Astrocyte (in vitro differentiated cells and primary cell): ENCODE measurements around the gene ACSS3. TPM values are rescaled to one million over a fixed set of nuclear protein-coding genes. Genes with fewer than 3 reads are reported as not detected.
"Not testable (repeated sequence)": the region's sequence is repeated elsewhere in the genome, so short reads cannot be mapped to it uniquely, and the experiment has no call there.

Experiments
- DNase-seq: peaks from one replicate; pipeline ENCODE4 v3.0.0-alpha.2; 2010; ENCODE audit warnings: low read depth
- FAIRE-seq: peaks from 2 replicates; lab custom pipeline; 2011; peaks lifted over from hg19 to GRCh38; lab: Jason Lieb, UNC
- H2AFZ ChIP-seq: 2 replicates; pipeline ENCODE4 v1.6.0; 2012; ENCODE audit warnings: low read depth, low read length, inconsistent platforms
- H3K27ac ChIP-seq: 2 replicates; pipeline ENCODE4 v1.5.1; 2011; ENCODE audit warnings: low read depth, low read length, inconsistent platforms
- H3K27me3 ChIP-seq: 2 replicates; pipeline ENCODE4 v1.6.0; 2011; ENCODE audit warnings: low read length, inconsistent platforms; ENCODE audit not compliant: insufficient read depth
- H3K36me3 ChIP-seq: 2 replicates; pipeline ENCODE4 v1.5.1; 2011; ENCODE audit warnings: low read length, inconsistent platforms; ENCODE audit not compliant: insufficient read depth
- H3K4me1 ChIP-seq: 2 replicates; pipeline ENCODE4 v1.5.1; 2011; ENCODE audit warnings: low read length, inconsistent platforms; ENCODE audit not compliant: insufficient read depth
- H3K4me2 ChIP-seq: 2 replicates; pipeline ENCODE4 v1.6.0; 2012; ENCODE audit warnings: low read length, inconsistent platforms
- H3K4me3 ChIP-seq: 2 replicates; pipeline ENCODE4 v1.5.1; 2011; ENCODE audit warnings: low read depth, mild to moderate bottlenecking, low read length, inconsistent platforms; ENCODE audit not compliant: insufficient read depth
- H3K79me2 ChIP-seq: 2 replicates; pipeline ENCODE4 v1.6.0; 2012; ENCODE audit warnings: mild to moderate bottlenecking, low read length, inconsistent platforms; ENCODE audit not compliant: insufficient read depth
- H3K9ac ChIP-seq: 2 replicates; pipeline ENCODE4 v1.6.0; 2012; ENCODE audit warnings: mild to moderate bottlenecking, low read length, inconsistent platforms
- H3K9me3 ChIP-seq: 2 replicates; pipeline ENCODE4 v1.5.1; 2012; ENCODE audit warnings: low read depth, mild to moderate bottlenecking, low read length, inconsistent platforms; ENCODE audit not compliant: insufficient read depth
- H4K20me1 ChIP-seq: 2 replicates; pipeline ENCODE4 v1.6.0; 2012; ENCODE audit warnings: low read length, inconsistent platforms; ENCODE audit not compliant: insufficient read depth
- H3K27ac Mint-ChIP-seq: one replicate; pipeline ENCODE4 v1.8.0; 2021; ENCODE audit warnings: mild to moderate bottlenecking, mixed read lengths; ENCODE audit not compliant: unreplicated experiment
- H3K27me3 Mint-ChIP-seq: one replicate; pipeline ENCODE4 v1.8.0; 2021; ENCODE audit warnings: low read depth, mixed read lengths; ENCODE audit not compliant: unreplicated experiment
- H3K36me3 Mint-ChIP-seq: one replicate; pipeline ENCODE4 v1.8.0; 2021; ENCODE audit warnings: low read depth, mixed read lengths; ENCODE audit not compliant: unreplicated experiment
- H3K4me1 Mint-ChIP-seq: one replicate; pipeline ENCODE4 v1.8.0; 2021; ENCODE audit warnings: low read depth, mixed read lengths; ENCODE audit not compliant: unreplicated experiment
- H3K4me3 Mint-ChIP-seq: one replicate; pipeline ENCODE4 v1.8.0; 2021; ENCODE audit warnings: mild to moderate bottlenecking, moderate library complexity, mixed read lengths; ENCODE audit not compliant: unreplicated experiment
- H3K9me3 Mint-ChIP-seq: one replicate; pipeline ENCODE4 v1.8.0; 2021; ENCODE audit warnings: mild to moderate bottlenecking, mixed read lengths; ENCODE audit not compliant: unreplicated experiment
- CTCF ChIP-seq: IDR thresholded peaks from 2 replicates; pipeline ENCODE4 v1.5.1; 2011; ENCODE audit warnings: low read depth, mild to moderate bottlenecking, inconsistent platforms, low read length, moderate library complexity; ENCODE audit not compliant: insufficient read depth
- EZH2 ChIP-seq: IDR thresholded peaks from 2 replicates; pipeline ENCODE4 v1.6.1; 2012; ENCODE audit warnings: mild to moderate bottlenecking, low read length, inconsistent platforms; ENCODE audit not compliant: insufficient read depth
- total RNA-seq: library from RNA; stranded (reverse); gene quantifications from 2 replicates; pipeline ENCODE4 v1.2.1, GENCODE V29; 2021

The ACSS3 gene
- total RNA-seq, 1 donor from 2014 or later = 13.9 TPM

GRCh38 chr12:81181691-81182090, 103.8 kb downstream of the ACSS3 start:
- no peaks in the 10 kb centered on the region for H3K27me3 ChIP-seq
- no peak overlapping the region for H3K9ac ChIP-seq
- H2AFZ ChIP-seq = no peak overlapping the region
- H3K4me1 Mint-ChIP-seq = no peaks in the 10 kb centered on the region
- H3K27ac Mint-ChIP-seq = no peak overlapping the region
- H4K20me1 ChIP-seq = no peaks in the 10 kb centered on the region
- H3K4me3 ChIP-seq = no peak overlapping the region
- peaks cover 8% of the 10 kb centered on the region for H3K9me3 Mint-ChIP-seq
- H3K79me2 ChIP-seq = no peaks in the 10 kb centered on the region
- TF ChIP-seq CTCF (no peak), EZH2 (no peak)
- no peak for FAIRE-seq
- H3K4me2 ChIP-seq = no peak overlapping the region
- no peaks in the 10 kb centered on the region for H3K4me1 ChIP-seq
- no peaks in the 10 kb centered on the region for H3K9me3 ChIP-seq
- no peak overlapping the region for H3K27ac ChIP-seq
- no peak overlapping the region for H3K4me3 Mint-ChIP-seq
- H3K36me3 ChIP-seq = no peaks in the 10 kb centered on the region
- no peak for DNase-seq
- no peaks in the 10 kb centered on the region for H3K27me3 Mint-ChIP-seq
- peaks cover 9% of the 10 kb centered on the region for H3K36me3 Mint-ChIP-seq

GRCh38 chr12:81187686-81188085, 109.8 kb downstream of the ACSS3 start:
- no peak for FAIRE-seq
- no peak overlapping the region for H3K4me2 ChIP-seq
- H3K79me2 ChIP-seq = no peaks in the 10 kb centered on the region
- Mint-ChIP-seq H3K27me3 (no peaks in the 10 kb centered on the region), H3K9me3 (no peaks in the 10 kb centered on the region), H3K4me3 (no peak overlapping the region), H3K27ac (no peak overlapping the region), H3K4me1 (no peaks in the 10 kb centered on the region), H3K36me3 (peaks cover 2% of the 10 kb centered on the region)
- no peak for TF ChIP-seq EZH2
- no peak for TF ChIP-seq CTCF
- no peak overlapping the region for H3K9ac ChIP-seq
- no peak overlapping the region for H3K4me3 ChIP-seq
- H2AFZ ChIP-seq = no peak overlapping the region
- H3K36me3 ChIP-seq = no peaks in the 10 kb centered on the region
- H3K4me1 ChIP-seq = no peaks in the 10 kb centered on the region
- H3K27me3 ChIP-seq = no peaks in the 10 kb centered on the region
- no peak for DNase-seq
- no peak overlapping the region for H3K27ac ChIP-seq
- no peaks in the 10 kb centered on the region for H4K20me1 ChIP-seq
- H3K9me3 ChIP-seq = no peaks in the 10 kb centered on the region

- FAIRE-seq (no peak), DNase-seq (no peak)
- no peak overlapping the region for H2AFZ ChIP-seq
- H4K20me1 ChIP-seq = no peaks in the 10 kb centered on the region
- no peak overlapping the region for H3K9ac ChIP-seq
- no peak overlapping the region for H3K27ac ChIP-seq
- no peak overlapping the region for H3K4me2 ChIP-seq
- Mint-ChIP-seq H3K36me3 (no peaks in the 10 kb centered on the region), H3K27me3 (no peaks in the 10 kb centered on the region), H3K4me3 (no peak overlapping the region), H3K27ac (no peak overlapping the region), H3K9me3 (no peaks in the 10 kb centered on the region), H3K4me1 (no peaks in the 10 kb centered on the region)
- no peak overlapping the region for H3K4me3 ChIP-seq
- TF ChIP-seq CTCF = no peak
- TF ChIP-seq EZH2 = no peak
- no peaks in the 10 kb centered on the region for H3K4me1 ChIP-seq
- H3K36me3 ChIP-seq = no peaks in the 10 kb centered on the region
- no peaks in the 10 kb centered on the region for H3K27me3 ChIP-seq
- H3K9me3 ChIP-seq = no peaks in the 10 kb centered on the region
- H3K79me2 ChIP-seq = no peaks in the 10 kb centered on the region
Observed at GRCh38 chr12:81196595-81196994, 118.7 kb downstream of the ACSS3 start.

GRCh38 chr12:81200561-81200960, 122.7 kb downstream of the ACSS3 start:
- H3K27me3 ChIP-seq, H3K4me1 ChIP-seq, H3K4me1 Mint-ChIP-seq, H3K27me3 Mint-ChIP-seq, FAIRE-seq, H3K27ac ChIP-seq, H3K9me3 Mint-ChIP-seq, H3K36me3 Mint-ChIP-seq, H3K36me3 ChIP-seq, H4K20me1 ChIP-seq, H3K79me2 ChIP-seq, H3K27ac Mint-ChIP-seq, DNase-seq, H3K9me3 ChIP-seq, H3K4me3 ChIP-seq, H3K4me2 ChIP-seq, H2AFZ ChIP-seq, H3K4me3 Mint-ChIP-seq, H3K9ac ChIP-seq: not testable (repeated sequence)
